PC-3 (cell line): Measurements from ENCODE around the gene PTH2. TPM values are rescaled to one million over a fixed set of nuclear protein-coding genes. Genes with fewer than 3 reads are reported as not detected.

Experiments used
- ATAC-seq: fragments of 200-7000 bp; cut with Tn5 transposase; 2 replicates; pipeline ENCODE4 v1.9.1; 2020; ENCODE audit warnings: mild to moderate bottlenecking, moderate library complexity
- BruUV-seq: library from RNA; stranded (reverse); fragments of 400-500 nt; replicated peaks from 2 replicates; lab custom pipeline; 2021; lab: Mats Ljungman, UMichigan
- CTCF ChIA-PET: fragments of 300-600 bp; sonication (Branson Sonifier 250); formaldehyde crosslinking; loops from one replicate; lab custom pipeline; 2022; ENCODE audit warnings: antibody characterized with exemption; lab: Charles Lee
- POLR2A ChIA-PET: fragments of 300-600 bp; sonication (Branson Sonifier 250); formaldehyde crosslinking; loops from one replicate; lab custom pipeline; 2022; ENCODE audit warnings: antibody characterized with exemption; ENCODE audit not compliant: unreplicated experiment; lab: Charles Lee
- DNase-seq: peaks from one replicate; pipeline ENCODE4 v3.0.0-alpha.2; 2015
- H2AFZ ChIP-seq: fragments of 300-600 bp; sonication (generic); 2 replicates; pipeline ENCODE4 v1.6.0; 2016; ENCODE audit warnings: antibody characterized with exemption, low read length
- H3F3A ChIP-seq: fragments of 300-600 bp; sonication (generic); one replicate; pipeline ENCODE4 v1.6.0; 2017; ENCODE audit warnings: antibody characterized with exemption, low read length, control low read depth, mild to moderate bottlenecking; ENCODE audit not compliant: unreplicated experiment
- H3K27ac ChIP-seq: fragments of 300-600 bp; sonication (generic); 2 replicates; pipeline ENCODE4 v1.5.1; 2016; ENCODE audit warnings: mild to moderate bottlenecking, low read length
- H3K27me3 ChIP-seq: fragments of 300-600 bp; sonication (generic); 2 replicates; pipeline ENCODE4 v1.6.1; 2016; ENCODE audit warnings: low read length, mixed read lengths
- H3K36me3 ChIP-seq: fragments of 300-600 bp; sonication (generic); 2 replicates; pipeline ENCODE4 v1.6.1; 2016; ENCODE audit warnings: low read depth, mixed run types, low read length, mixed read lengths
- H3K4me1 ChIP-seq: fragments of 300-600 bp; sonication (generic); 2 replicates; pipeline ENCODE4 v1.5.1; 2016; ENCODE audit warnings: low read length; ENCODE audit not compliant: insufficient read depth
- H3K4me2 ChIP-seq: fragments of 300-600 bp; sonication (generic); 2 replicates; pipeline ENCODE4 v1.6.0; 2016; ENCODE audit warnings: low read length
- H3K4me3 ChIP-seq: fragments of 300-600 bp; sonication (generic); 2 replicates; pipeline ENCODE4 v1.5.1; 2016; ENCODE audit warnings: mild to moderate bottlenecking, low read length, mixed read lengths
- H3K79me2 ChIP-seq: fragments of 300-600 bp; sonication (generic); 2 replicates; pipeline ENCODE4 v1.6.1; 2017; ENCODE audit warnings: low read length, mixed read lengths
- H3K9ac ChIP-seq: fragments of 300-600 bp; sonication (generic); 2 replicates; pipeline ENCODE4 v1.6.0; 2016; ENCODE audit warnings: mild to moderate bottlenecking, low read length
- H3K9me2 ChIP-seq: fragments of 300-600 bp; sonication (generic); replicated peaks from 2 replicates; pipeline ENCODE4 v1.6.1; 2016; ENCODE audit warnings: mixed run types, low read length, mixed read lengths
- H3K9me3 ChIP-seq: fragments of 300-600 bp; sonication (generic); 2 replicates; pipeline ENCODE4 v1.6.1; 2016; ENCODE audit warnings: low read length, mixed read lengths
- H4K20me1 ChIP-seq: fragments of 300-600 bp; sonication (generic); 2 replicates; pipeline ENCODE4 v1.6.1; 2016; ENCODE audit warnings: low read length, mixed read lengths
- EZH2 ChIP-seq: fragments of 300-600 bp; sonication (generic); IDR thresholded peaks from one replicate; pipeline ENCODE4 v1.6.1; 2017; ENCODE audit warnings: antibody characterized with exemption, mild to moderate bottlenecking, low read length; ENCODE audit not compliant: unreplicated experiment
- EZH2phosphoT487 ChIP-seq: fragments of 300-600 bp; sonication (generic); IDR thresholded peaks from 2 replicates; pipeline ENCODE4 v1.6.1; 2018; ENCODE audit warnings: mild to moderate bottlenecking, antibody characterized with exemption, low read length, borderline replicate concordance
- intact Hi-C: fragments of 100-400 bp; cut with micrococcal nuclease; formaldehyde crosslinking; loops from 2 replicates; pipeline ENCODE4 v1.9.0; 2023
- total RNA-seq: library from RNA; depleted of rRNA; stranded (reverse); fragments of >200 nt; gene quantifications from 2 replicates; pipeline ENCODE4 v1.2.3, GENCODE V29; 2014
- TF ChIP-seq, protein P1 (sequence below): fragments of 300-600 bp; sonication (generic); conservative IDR thresholded peaks from 2 replicates; pipeline ENCODE4 v1.5.1; 2017; ENCODE audit warnings: antibody characterized with exemption, low read depth, mild to moderate bottlenecking, low read length

The PTH2 gene
- total RNA-seq, 1 experiment from 2014 or later: not detected

DNA sequence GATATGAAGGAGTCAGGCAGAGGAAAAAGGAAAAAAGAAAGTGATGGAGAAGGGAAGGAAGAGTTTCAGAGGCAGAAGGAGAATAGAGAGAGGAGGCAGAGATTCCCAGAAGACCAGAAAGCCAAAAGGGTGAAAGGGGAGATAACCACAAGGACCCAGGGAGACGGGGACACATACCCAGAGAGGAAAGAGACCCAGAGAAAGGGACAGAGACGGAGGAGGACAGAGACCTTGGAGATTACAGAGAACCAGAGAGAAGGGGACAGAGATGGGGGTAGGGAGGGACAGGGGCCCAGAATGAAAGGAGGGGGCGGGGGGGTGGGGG is 1.4 kb downstream of the PTH2 start:
- Histone ChIP-seq H4K20me1 (no peaks in the 10 kb centered on the region), H3K27ac (no peak overlapping the region), H3K9me3 (no peaks in the 10 kb centered on the region), H3K9ac (no peak overlapping the region), H3K4me3 (no peak overlapping the region), H3K79me2 (no peaks in the 10 kb centered on the region), H3K9me2 (no peaks in the 10 kb centered on the region), H3K36me3 (no peaks in the 10 kb centered on the region), H3K4me2 (no peak overlapping the region), H3F3A (no peaks in the 10 kb centered on the region), H3K4me1 (no peaks in the 10 kb centered on the region), H3K27me3 (peaks cover 99% of the 10 kb centered on the region), H2AFZ (no peak overlapping the region)
- BruUV-seq: no TSS peak
- POLR2A ChIA-PET: no interaction called here
- DNase-seq (no peak), ATAC-seq (no peak)
- intact Hi-C loops: no loop called here
- CTCF ChIA-PET: no interaction called here
- TF ChIP-seq, protein P1, sequence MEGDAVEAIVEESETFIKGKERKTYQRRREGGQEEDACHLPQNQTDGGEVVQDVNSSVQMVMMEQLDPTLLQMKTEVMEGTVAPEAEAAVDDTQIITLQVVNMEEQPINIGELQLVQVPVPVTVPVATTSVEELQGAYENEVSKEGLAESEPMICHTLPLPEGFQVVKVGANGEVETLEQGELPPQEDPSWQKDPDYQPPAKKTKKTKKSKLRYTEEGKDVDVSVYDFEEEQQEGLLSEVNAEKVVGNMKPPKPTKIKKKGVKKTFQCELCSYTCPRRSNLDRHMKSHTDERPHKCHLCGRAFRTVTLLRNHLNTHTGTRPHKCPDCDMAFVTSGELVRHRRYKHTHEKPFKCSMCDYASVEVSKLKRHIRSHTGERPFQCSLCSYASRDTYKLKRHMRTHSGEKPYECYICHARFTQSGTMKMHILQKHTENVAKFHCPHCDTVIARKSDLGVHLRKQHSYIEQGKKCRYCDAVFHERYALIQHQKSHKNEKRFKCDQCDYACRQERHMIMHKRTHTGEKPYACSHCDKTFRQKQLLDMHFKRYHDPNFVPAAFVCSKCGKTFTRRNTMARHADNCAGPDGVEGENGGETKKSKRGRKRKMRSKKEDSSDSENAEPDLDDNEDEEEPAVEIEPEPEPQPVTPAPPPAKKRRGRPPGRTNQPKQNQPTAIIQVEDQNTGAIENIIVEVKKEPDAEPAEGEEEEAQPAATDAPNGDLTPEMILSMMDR: no peak
- TF ChIP-seq EZH2phosphoT487 (0 out of 2 replicates have a peak, but pooled peaks have one; percentile 2), EZH2 (peak; percentile 7)

- CTCF ChIA-PET: interaction anchor here (0.6 kb wide), 1 partner anchor 530 kb away, joined by 3 read pairs; no protein-coding TSS in a partner anchor
- DNase-seq: peak; percentile 47
- no peaks in the 10 kb centered on the region for H3K9me2 ChIP-seq
Measured at GRCh38 chr19:49421039-49421877, 2.0 kb downstream of the PTH2 start.

More at GRCh38 chr19:49421039-49421877, 2.0 kb downstream of the PTH2 start:
- no peaks in the 10 kb centered on the region for H3K79me2 ChIP-seq
- no peak for ATAC-seq
- no peak overlapping the region for H3K4me3 ChIP-seq
- TF ChIP-seq EZH2: peak; percentile 81
- 0 out of 2 replicates have a peak, but pooled peaks have one; percentile 43 for TF ChIP-seq EZH2phosphoT487
- TF ChIP-seq, protein P1: no peak
- no peak overlapping the region for H2AFZ ChIP-seq
- no peak overlapping the region for H3K27ac ChIP-seq
- POLR2A ChIA-PET: no interaction called here
- intact Hi-C loops: no loop called here
- no peaks in the 10 kb centered on the region for H3F3A ChIP-seq
- H3K27me3 ChIP-seq: peaks cover 99% of the 10 kb centered on the region
- H3K36me3 ChIP-seq: no peaks in the 10 kb centered on the region
- H3K9ac ChIP-seq: no peak overlapping the region
- peak overlapping the region; percentile 49; the same call in 1 of the 2 replicates for H3K4me2 ChIP-seq
- BruUV-seq: no TSS peak
- no peaks in the 10 kb centered on the region for H3K9me3 ChIP-seq
- no peaks in the 10 kb centered on the region for H4K20me1 ChIP-seq
- H3K4me1 ChIP-seq: no peaks in the 10 kb centered on the region
